Measurements from ENCODE around the gene PPP1R1A. TPM values are rescaled to one million over a fixed set of nuclear protein-coding genes. Genes with fewer than 3 reads are reported as not detected.

Gene PPP1R1A
- total RNA-seq, 1 donor from 2014 or later = not detected

DNA sequence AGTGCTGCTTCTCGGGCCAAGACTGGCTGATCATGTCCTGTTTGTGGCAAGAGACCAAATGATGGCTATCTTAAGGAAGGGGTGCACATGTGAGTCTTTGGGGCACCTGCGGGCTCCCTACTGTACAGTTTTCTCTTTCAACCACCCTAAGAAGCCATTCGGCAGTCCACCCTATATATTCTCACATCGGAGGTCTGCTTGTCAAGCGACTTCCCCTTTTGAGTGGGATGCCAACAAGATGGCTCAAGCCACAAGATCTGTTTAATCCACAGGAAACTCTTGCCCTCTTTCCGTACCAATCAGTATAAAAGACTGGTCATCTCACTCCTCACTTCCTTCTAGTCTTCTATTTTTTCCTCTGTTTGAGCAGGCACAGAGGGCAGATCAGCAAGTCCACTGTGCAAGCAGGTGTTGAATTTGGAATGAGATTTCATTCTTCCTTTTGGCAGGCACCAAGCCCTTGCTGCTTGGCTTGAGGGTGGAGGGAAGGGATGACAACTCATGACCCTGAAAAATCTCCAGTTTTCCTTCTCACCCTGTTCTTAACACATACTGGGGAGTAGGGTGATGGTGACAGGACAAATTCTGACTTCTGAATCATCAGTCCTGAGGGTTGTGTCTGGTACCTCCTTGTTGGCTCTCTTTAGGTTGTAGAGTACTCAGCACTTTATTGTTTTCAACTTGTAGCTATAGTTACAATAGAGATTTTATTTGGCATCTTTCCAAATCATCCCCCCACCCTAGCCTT, 28.6 kb upstream of the PPP1R1A start:
- DNase-seq (no peak), ATAC-seq (no peak)
- Histone ChIP-seq H3K36me3 (no peaks in the 10 kb centered on the region), H3K27ac (no peak overlapping the region), H3K4me3 (no peak overlapping the region), H3K9me3 (no peaks in the 10 kb centered on the region), H3K4me1 (no peaks in the 10 kb centered on the region), H3K27me3 (peaks cover 13% of the 10 kb centered on the region)
- TF ChIP-seq, protein P1, sequence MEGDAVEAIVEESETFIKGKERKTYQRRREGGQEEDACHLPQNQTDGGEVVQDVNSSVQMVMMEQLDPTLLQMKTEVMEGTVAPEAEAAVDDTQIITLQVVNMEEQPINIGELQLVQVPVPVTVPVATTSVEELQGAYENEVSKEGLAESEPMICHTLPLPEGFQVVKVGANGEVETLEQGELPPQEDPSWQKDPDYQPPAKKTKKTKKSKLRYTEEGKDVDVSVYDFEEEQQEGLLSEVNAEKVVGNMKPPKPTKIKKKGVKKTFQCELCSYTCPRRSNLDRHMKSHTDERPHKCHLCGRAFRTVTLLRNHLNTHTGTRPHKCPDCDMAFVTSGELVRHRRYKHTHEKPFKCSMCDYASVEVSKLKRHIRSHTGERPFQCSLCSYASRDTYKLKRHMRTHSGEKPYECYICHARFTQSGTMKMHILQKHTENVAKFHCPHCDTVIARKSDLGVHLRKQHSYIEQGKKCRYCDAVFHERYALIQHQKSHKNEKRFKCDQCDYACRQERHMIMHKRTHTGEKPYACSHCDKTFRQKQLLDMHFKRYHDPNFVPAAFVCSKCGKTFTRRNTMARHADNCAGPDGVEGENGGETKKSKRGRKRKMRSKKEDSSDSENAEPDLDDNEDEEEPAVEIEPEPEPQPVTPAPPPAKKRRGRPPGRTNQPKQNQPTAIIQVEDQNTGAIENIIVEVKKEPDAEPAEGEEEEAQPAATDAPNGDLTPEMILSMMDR (IDR thresholded peaks at IDR 0.05) = no peak
- intact Hi-C loops (cut with DNase I) = no loop called here

DNA sequence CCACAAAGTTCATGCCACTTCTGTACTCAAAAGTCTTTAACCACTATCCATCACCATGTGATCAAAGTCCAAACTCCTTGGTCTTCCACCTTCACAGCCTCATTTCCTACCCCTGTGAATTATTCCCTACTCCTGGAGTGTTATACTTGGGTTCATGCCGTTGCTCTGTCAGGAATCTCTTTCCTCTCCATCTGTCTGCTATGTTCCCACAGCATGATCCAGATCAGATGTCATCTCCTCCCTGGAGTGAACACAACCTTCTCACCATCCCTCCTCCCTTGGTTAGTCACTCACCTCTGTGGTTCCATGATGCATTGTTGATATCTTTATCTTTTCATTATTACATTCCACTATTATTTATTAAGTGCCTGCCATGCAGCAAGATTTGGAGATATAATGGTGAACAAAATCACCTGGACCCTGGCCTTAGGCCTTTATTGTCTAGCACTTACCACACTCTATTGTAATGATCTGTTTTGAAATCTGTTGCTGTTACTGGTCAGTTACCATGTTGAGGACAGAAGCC, 23.8 kb upstream of the PPP1R1A start:
- Histone ChIP-seq H3K4me3 (no peak overlapping the region), H3K9me3 (no peaks in the 10 kb centered on the region), H3K27ac (no peak overlapping the region), H3K36me3 (no peaks in the 10 kb centered on the region), H3K4me1 (no peaks in the 10 kb centered on the region), H3K27me3 (peaks cover 13% of the 10 kb centered on the region)
- intact Hi-C loops (cut with DNase I) = no loop called here
- TF ChIP-seq, protein P1 (IDR thresholded peaks at IDR 0.05) = no peak
- ATAC-seq = no peak
- no peak for DNase-seq

DNA sequence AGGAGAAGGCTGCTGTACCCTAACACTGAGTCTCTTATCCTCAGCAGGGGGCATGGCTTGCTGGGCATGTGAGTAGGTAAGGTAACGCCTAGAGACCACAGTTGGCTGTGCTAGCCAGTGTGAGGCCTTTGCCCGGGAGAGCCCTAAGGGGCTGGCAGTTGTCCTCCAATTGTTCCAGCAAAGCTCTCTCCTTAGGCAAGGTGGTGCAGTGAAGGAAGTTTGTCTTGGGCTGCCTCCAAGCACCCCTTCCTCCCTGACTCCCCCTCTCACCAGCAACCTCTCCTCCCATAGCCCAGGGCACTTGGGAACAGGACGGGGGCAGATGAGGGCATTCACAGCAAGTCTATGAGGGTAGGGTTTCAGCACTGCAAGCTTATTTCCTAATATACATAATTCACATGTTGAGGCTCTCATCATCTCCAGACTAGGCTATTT, 23.3 kb upstream of the PPP1R1A start:
- no peak for ATAC-seq
- no peak for DNase-seq
- Histone ChIP-seq H3K4me3 (no peak overlapping the region), H3K27ac (no peak overlapping the region), H3K4me1 (no peaks in the 10 kb centered on the region), H3K36me3 (no peaks in the 10 kb centered on the region), H3K27me3 (peaks cover 13% of the 10 kb centered on the region), H3K9me3 (no peaks in the 10 kb centered on the region)
- intact Hi-C loops (cut with DNase I) = no loop called here
- TF ChIP-seq, protein P1 (IDR thresholded peaks at IDR 0.05) = no peak

DNA sequence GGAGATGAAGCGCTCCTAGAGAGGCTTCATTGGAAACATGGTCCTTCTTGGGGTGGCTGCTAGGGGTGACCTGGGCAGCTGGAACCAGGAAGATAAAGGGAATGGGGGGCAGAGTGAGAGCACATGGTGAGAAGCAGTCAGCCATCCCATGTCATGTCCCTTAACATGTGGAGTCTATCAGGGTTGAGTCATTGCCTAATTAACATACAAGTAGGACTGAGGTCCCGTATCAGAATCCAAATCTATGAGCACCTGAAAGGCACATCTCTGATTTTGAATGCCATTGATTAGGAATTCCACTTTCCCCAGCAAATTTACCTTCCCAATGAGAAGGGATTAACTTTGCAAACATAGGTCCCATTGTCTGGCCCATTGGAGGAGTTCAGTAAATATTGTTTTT, 20.3 kb upstream of the PPP1R1A start:
- Histone ChIP-seq H3K4me3 (no peak overlapping the region), H3K36me3 (no peaks in the 10 kb centered on the region), H3K4me1 (no peaks in the 10 kb centered on the region), H3K9me3 (no peaks in the 10 kb centered on the region), H3K27me3 (no peaks in the 10 kb centered on the region), H3K27ac (no peak overlapping the region)
- ATAC-seq = no peak
- no peak for DNase-seq
- TF ChIP-seq, protein P1 (IDR thresholded peaks at IDR 0.05) = no peak
- intact Hi-C loops (cut with DNase I) = no loop called here

DNA sequence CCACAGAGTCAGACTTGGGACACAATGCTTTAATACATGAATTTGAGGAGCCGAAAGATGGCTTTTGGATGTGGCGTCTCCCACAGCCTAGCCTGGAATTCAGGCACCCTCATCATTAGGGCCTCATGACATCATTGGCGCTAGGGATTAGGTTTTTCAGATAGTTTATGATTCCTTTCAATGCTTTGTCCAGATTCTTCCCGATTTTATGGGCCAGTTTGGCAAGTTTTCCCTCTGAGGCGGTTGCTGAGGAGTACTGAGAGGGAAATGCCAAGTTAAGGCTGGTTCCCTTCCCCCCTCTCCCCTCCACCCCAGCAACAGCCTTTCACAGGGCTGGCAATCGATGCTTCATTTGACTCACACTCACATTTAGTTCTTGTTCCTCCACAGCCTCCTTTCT, 19.7 kb upstream of the PPP1R1A start:
- Histone ChIP-seq H3K27ac (no peak overlapping the region), H3K9me3 (no peaks in the 10 kb centered on the region), H3K4me1 (no peaks in the 10 kb centered on the region), H3K4me3 (no peak overlapping the region), H3K27me3 (no peaks in the 10 kb centered on the region), H3K36me3 (no peaks in the 10 kb centered on the region)
- intact Hi-C loops (cut with DNase I) = no loop called here
- DNase-seq = no peak
- ATAC-seq = no peak
- TF ChIP-seq, protein P1 (IDR thresholded peaks at IDR 0.05) = no peak

Data from upper lobe of right lung (tissue), 1 donor.